ENCODE results near the gene C17orf58. TPM values are rescaled to one million over a fixed set of nuclear protein-coding genes. Genes with fewer than 3 reads are reported as not detected.
"Not testable (repeated sequence)": the region's sequence is repeated elsewhere in the genome, so short reads cannot be mapped to it uniquely, and the experiment has no call there.

The C17orf58 gene
- total RNA-seq (14.9 and 16.1 TPM in 2 replicates), polyA plus RNA-seq (12.1 and 18.9 TPM in 2 replicates)

- H3K36me3 ChIP-seq (replicated peaks; ENCODE audit: insufficient read depth, low read depth); H3K27me3 ChIP-seq; H3K4me1 ChIP-seq (ENCODE audit: insufficient read depth); H3K9me3 ChIP-seq (ENCODE audit: low read depth); DNase-seq (ENCODE audit: low spot score); H3K79me2 ChIP-seq; H3K9me2 ChIP-seq (replicated peaks; ENCODE audit: insufficient read depth); H4K20me1 ChIP-seq (ENCODE audit: insufficient read depth, poor library complexity, severe bottlenecking): not testable (repeated sequence)
- peak within 1 kb of the TSS; percentile 98 for H3K4me2 ChIP-seq
- peak within 1 kb of the TSS; percentile 75 for H2AFZ ChIP-seq
- H3K27ac ChIP-seq, result peak within 1 kb of the TSS; percentile 37
- H3K4me3 ChIP-seq, result peak within 1 kb of the TSS; percentile 23
- 31% methylated on average over 25 of the region's 25 CpGs for WGBS (ENCODE audit: low lambda C conversion rate, missing lambda C conversion rate)
Observed at GRCh38 chr17:67996301-67997171, at the start of gene C17orf58. Gene C17orf58 (minus strand): TSS chr17:67996469. CDS start chr17:67996198, 271 bp downstream.

- peaks cover 35% of the 10 kb centered on the region for H3K79me2 ChIP-seq
- peak overlapping the region; percentile 84 for H3K4me2 ChIP-seq
- no peak for TF ChIP-seq EZH2 (IDR thresholded peaks at IDR 0.05; ENCODE audit: borderline replicate concordance)
- TF ChIP-seq EZH2phosphoT487 (IDR thresholded peaks at IDR 0.05; ENCODE audit: low read depth, severe bottlenecking, unreplicated experiment), result no peak
- H3K27ac ChIP-seq, result peak overlapping the region; percentile 81
- no peaks in the 10 kb centered on the region for H3K9me3 ChIP-seq (ENCODE audit: low read depth)
- H4K20me1 ChIP-seq (ENCODE audit: insufficient read depth, poor library complexity, severe bottlenecking), result no peaks in the 10 kb centered on the region
- peaks cover 8% of the 10 kb centered on the region for H3K4me1 ChIP-seq (ENCODE audit: insufficient read depth)
- H3K9me2 ChIP-seq (replicated peaks; ENCODE audit: insufficient read depth), result no peaks in the 10 kb centered on the region
- H3K36me3 ChIP-seq (replicated peaks; ENCODE audit: insufficient read depth, low read depth), result no peaks in the 10 kb centered on the region
- H2AFZ ChIP-seq, result peak overlapping the region; percentile 85
- no peak for DNase-seq (ENCODE audit: low spot score)
- WGBS (ENCODE audit: low lambda C conversion rate, missing lambda C conversion rate), result 10% methylated on average over 11 of the region's 11 CpGs
- peak overlapping the region; percentile 75 for H3K4me3 ChIP-seq
- no peaks in the 10 kb centered on the region for H3K27me3 ChIP-seq
Observed at GRCh38 chr17:68036304-68037147, 40.3 kb upstream of the C17orf58 start.

- Histone ChIP-seq H3K9me2 (replicated peaks; ENCODE audit: insufficient read depth) (no peaks in the 10 kb centered on the region), H3K27me3 (no peaks in the 10 kb centered on the region), H3K4me3 (peak within 1 kb of the TSS; percentile 75), H3K9me3 (ENCODE audit: low read depth) (no peaks in the 10 kb centered on the region), H3K36me3 (replicated peaks; ENCODE audit: insufficient read depth, low read depth) (no peaks in the 10 kb centered on the region), H2AFZ (peak within 1 kb of the TSS; percentile 85), H3K4me1 (ENCODE audit: insufficient read depth) (peaks cover 8% of the 10 kb centered on the region), H3K27ac (peak within 1 kb of the TSS; percentile 81), H3K4me2 (peak within 1 kb of the TSS; percentile 84), H4K20me1 (ENCODE audit: insufficient read depth, poor library complexity, severe bottlenecking) (no peaks in the 10 kb centered on the region), H3K79me2 (peaks cover 35% of the 10 kb centered on the region)
- no peak for TF ChIP-seq EZH2phosphoT487 (IDR thresholded peaks at IDR 0.05; ENCODE audit: low read depth, severe bottlenecking, unreplicated experiment)
- no peak for TF ChIP-seq CTCF (IDR thresholded peaks at IDR 0.05; ENCODE audit: poor library complexity)
- no peak for TF ChIP-seq EZH2 (IDR thresholded peaks at IDR 0.05; ENCODE audit: borderline replicate concordance)
- peak; percentile 97 for DNase-seq (ENCODE audit: low spot score)
- WGBS (ENCODE audit: low lambda C conversion rate, missing lambda C conversion rate), result 1% methylated on average over 43 of the region's 72 CpGs
Observed at GRCh38 chr17:68035523-68036303, 39.4 kb upstream of the C17orf58 start, which contains the start of gene KPNA2. Gene KPNA2 (plus strand): TSS chr17:68035735. CDS start chr17:68037133, 1,398 bp downstream.

- Histone ChIP-seq H3K4me3 (peak overlapping the region; percentile 8), H3K27me3 (no peaks in the 10 kb centered on the region), H2AFZ (peak overlapping the region; percentile 45), H3K36me3 (replicated peaks; ENCODE audit: insufficient read depth, low read depth) (no peaks in the 10 kb centered on the region), H3K4me1 (ENCODE audit: insufficient read depth) (peaks cover 8% of the 10 kb centered on the region), H3K9me3 (ENCODE audit: low read depth) (no peaks in the 10 kb centered on the region), H4K20me1 (ENCODE audit: insufficient read depth, poor library complexity, severe bottlenecking) (no peaks in the 10 kb centered on the region), H3K79me2 (peaks cover 35% of the 10 kb centered on the region), H3K9me2 (replicated peaks; ENCODE audit: insufficient read depth) (no peaks in the 10 kb centered on the region), H3K27ac (no peak overlapping the region), H3K4me2 (peak overlapping the region; percentile 75)
- DNase-seq (ENCODE audit: low spot score), result peak; percentile 97
- TF ChIP-seq EZH2phosphoT487 (IDR thresholded peaks at IDR 0.05; ENCODE audit: low read depth, severe bottlenecking, unreplicated experiment) (no peak), EZH2 (IDR thresholded peaks at IDR 0.05; ENCODE audit: borderline replicate concordance) (no peak), CTCF (IDR thresholded peaks at IDR 0.05; ENCODE audit: poor library complexity) (no peak)
- WGBS (ENCODE audit: low lambda C conversion rate, missing lambda C conversion rate), result 5% methylated on average over 20 of the region's 27 CpGs
Observed at GRCh38 chr17:68035131-68035522, 38.9 kb upstream of the C17orf58 start.

Data from hepatocyte (in vitro differentiated cells).